GM19328 (cell line): Measurements from ENCODE around the gene KCND2.
"Not testable (repeated sequence)": the region's sequence is repeated elsewhere in the genome, so short reads cannot be mapped to it uniquely, and the experiment has no call there.

Source experiments
- ATAC-seq: cut with Tn5 transposase; IDR thresholded peaks from one replicate; pipeline ENCODE4 v1.9.1; 2021; ENCODE audit warnings: mild to moderate bottlenecking, moderate library complexity; ENCODE audit not compliant: unreplicated experiment

The KCND2 gene

GRCh38 chr7:120578657-120579056, 305.7 kb downstream of the KCND2 start:
- ATAC-seq = not testable (repeated sequence)

- no peak for ATAC-seq
Observed at GRCh38 chr7:120582916-120583315, 309.9 kb downstream of the KCND2 start.

- no peak for ATAC-seq
Observed at GRCh38 chr7:120583899-120584586, 311.1 kb downstream of the KCND2 start.

- ATAC-seq = no peak
Observed at GRCh38 chr7:120586571-120586970, 313.6 kb downstream of the KCND2 start.

GRCh38 chr7:120587243-120587642, 314.3 kb downstream of the KCND2 start:
- no peak for ATAC-seq

GRCh38 chr7:120588416-120588815, 315.4 kb downstream of the KCND2 start:
- no peak for ATAC-seq

GRCh38 chr7:120588862-120589261, 315.9 kb downstream of the KCND2 start:
- no peak for ATAC-seq

- no peak for ATAC-seq
Observed at GRCh38 chr7:120600607-120601006, 327.6 kb downstream of the KCND2 start.

GRCh38 chr7:120603366-120603765, 330.4 kb downstream of the KCND2 start:
- no peak for ATAC-seq

- no peak for ATAC-seq
Observed at GRCh38 chr7:120609136-120609753, 336.3 kb downstream of the KCND2 start.

GRCh38 chr7:120611975-120612374, 339.0 kb downstream of the KCND2 start:
- ATAC-seq = no peak

GRCh38 chr7:120615703-120616102, 342.7 kb downstream of the KCND2 start:
- ATAC-seq = no peak

GRCh38 chr7:120617275-120617674, 344.3 kb downstream of the KCND2 start:
- ATAC-seq = no peak

GRCh38 chr7:120628251-120628650, 355.3 kb downstream of the KCND2 start:
- no peak for ATAC-seq

GRCh38 chr7:120639884-120640283, 366.9 kb downstream of the KCND2 start:
- ATAC-seq = no peak

- no peak for ATAC-seq
Observed at GRCh38 chr7:120645966-120646365, 373.0 kb downstream of the KCND2 start.

- ATAC-seq = no peak
Observed at GRCh38 chr7:120654241-120654640, 381.3 kb downstream of the KCND2 start.

- no peak for ATAC-seq
Observed at GRCh38 chr7:120658516-120658915, 385.5 kb downstream of the KCND2 start.

GRCh38 chr7:120662291-120662690, 389.3 kb downstream of the KCND2 start:
- ATAC-seq = no peak

- no peak for ATAC-seq
Observed at GRCh38 chr7:120665068-120665467, 392.1 kb downstream of the KCND2 start.

GRCh38 chr7:120675076-120675475, 402.1 kb downstream of the KCND2 start:
- no peak for ATAC-seq

GRCh38 chr7:120677535-120677934, 404.6 kb downstream of the KCND2 start:
- no peak for ATAC-seq

- ATAC-seq = no peak
Observed at GRCh38 chr7:120680985-120681384, 408.0 kb downstream of the KCND2 start.
